Measurements from ENCODE around the gene LIMS1. TPM values are rescaled to one million over a fixed set of nuclear protein-coding genes. Genes with fewer than 3 reads are reported as not detected.

LIMS1 gene
- total RNA-seq, 3 donors from 2014 or later = 24.4 to 65.4 (median 31.2) TPM

GRCh38 chr2:108632332-108633160, 98.3 kb downstream of the LIMS1 start:
- no peaks in the 10 kb centered on the region for H3K9me3 ChIP-seq
- ATAC-seq = peak; percentile 20
- no peaks in the 10 kb centered on the region for H3K36me3 ChIP-seq (ENCODE audit: low read depth)
- H3K4me3 ChIP-seq = no peak overlapping the region
- no peak for DNase-seq
- intact Hi-C loops (cut with DNase I, micrococcal nuclease) = no loop called here
- TF ChIP-seq, protein P1, sequence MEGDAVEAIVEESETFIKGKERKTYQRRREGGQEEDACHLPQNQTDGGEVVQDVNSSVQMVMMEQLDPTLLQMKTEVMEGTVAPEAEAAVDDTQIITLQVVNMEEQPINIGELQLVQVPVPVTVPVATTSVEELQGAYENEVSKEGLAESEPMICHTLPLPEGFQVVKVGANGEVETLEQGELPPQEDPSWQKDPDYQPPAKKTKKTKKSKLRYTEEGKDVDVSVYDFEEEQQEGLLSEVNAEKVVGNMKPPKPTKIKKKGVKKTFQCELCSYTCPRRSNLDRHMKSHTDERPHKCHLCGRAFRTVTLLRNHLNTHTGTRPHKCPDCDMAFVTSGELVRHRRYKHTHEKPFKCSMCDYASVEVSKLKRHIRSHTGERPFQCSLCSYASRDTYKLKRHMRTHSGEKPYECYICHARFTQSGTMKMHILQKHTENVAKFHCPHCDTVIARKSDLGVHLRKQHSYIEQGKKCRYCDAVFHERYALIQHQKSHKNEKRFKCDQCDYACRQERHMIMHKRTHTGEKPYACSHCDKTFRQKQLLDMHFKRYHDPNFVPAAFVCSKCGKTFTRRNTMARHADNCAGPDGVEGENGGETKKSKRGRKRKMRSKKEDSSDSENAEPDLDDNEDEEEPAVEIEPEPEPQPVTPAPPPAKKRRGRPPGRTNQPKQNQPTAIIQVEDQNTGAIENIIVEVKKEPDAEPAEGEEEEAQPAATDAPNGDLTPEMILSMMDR (IDR thresholded peaks at IDR 0.05) = no peak
- H3K4me1 ChIP-seq (ENCODE audit: low read depth) = peaks cover 37% of the 10 kb centered on the region

- no peaks in the 10 kb centered on the region for H3K9me3 ChIP-seq
- ATAC-seq (no peak), DNase-seq (no peak)
- H3K4me3 ChIP-seq = no peak overlapping the region
- TF ChIP-seq, protein P1 (IDR thresholded peaks at IDR 0.05) = no peak
- no peaks in the 10 kb centered on the region for H3K36me3 ChIP-seq (ENCODE audit: low read depth)
- peaks cover 37% of the 10 kb centered on the region for H3K4me1 ChIP-seq (ENCODE audit: low read depth)
- intact Hi-C loops (cut with DNase I, micrococcal nuclease) = no loop called here
Observed at GRCh38 chr2:108633409-108633808, 99.1 kb downstream of the LIMS1 start.

- H3K4me1 ChIP-seq (ENCODE audit: low read depth) = peaks cover 33% of the 10 kb centered on the region
- no peak for ATAC-seq
Observed at GRCh38 chr2:108634011-108634410, 99.7 kb downstream of the LIMS1 start.

DNA sequence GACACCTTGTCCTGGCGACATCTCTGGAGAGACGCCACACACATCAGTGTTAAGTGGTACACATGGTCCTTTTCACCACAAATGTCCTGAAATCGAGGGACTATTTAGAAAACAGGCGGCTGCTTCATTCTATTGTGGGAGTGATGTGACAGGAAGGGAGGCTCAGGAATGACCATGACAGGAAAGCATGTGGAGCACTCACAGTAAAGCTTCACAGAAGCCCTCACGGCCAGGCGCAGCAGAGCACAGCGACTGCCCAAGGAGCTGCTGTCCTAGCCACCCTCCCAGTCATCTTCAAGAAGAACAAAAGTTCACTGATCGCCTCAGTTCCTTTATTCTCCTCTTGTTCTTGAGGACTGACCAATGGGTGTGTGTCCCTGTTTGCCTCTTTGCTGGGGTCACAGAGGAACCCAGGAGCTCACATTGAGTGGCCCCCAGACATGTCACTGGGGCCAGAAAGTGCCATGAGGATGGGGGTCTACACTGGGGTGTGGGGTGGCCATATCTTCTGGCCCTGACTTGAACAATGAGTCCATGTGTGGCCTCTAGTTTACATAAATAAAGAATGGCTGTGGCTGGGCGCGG, 100.4 kb downstream of the LIMS1 start:
- no peak for DNase-seq
- intact Hi-C loops (cut with DNase I, micrococcal nuclease) = no loop called here
- peaks cover 28% of the 10 kb centered on the region for H3K4me1 ChIP-seq (ENCODE audit: low read depth)

More at GRCh38 chr2:108634011-108634410, 99.7 kb downstream of the LIMS1 start:
- H3K9me3 ChIP-seq = no peaks in the 10 kb centered on the region
- H3K36me3 ChIP-seq (ENCODE audit: low read depth) = no peaks in the 10 kb centered on the region
- intact Hi-C loops (cut with DNase I, micrococcal nuclease) = no loop called here
- no peak for DNase-seq
- no peak overlapping the region for H3K4me3 ChIP-seq
- TF ChIP-seq, protein P1 (IDR thresholded peaks at IDR 0.05) = no peak

GRCh38 chr2:108635630-108636354, 101.5 kb downstream of the LIMS1 start:
- intact Hi-C loops (cut with DNase I, micrococcal nuclease) = no loop called here
- TF ChIP-seq, protein P1 (IDR thresholded peaks at IDR 0.05) = no peak
- DNase-seq (no peak), ATAC-seq (peak; percentile 5)
- Histone ChIP-seq H3K4me3 (no peak overlapping the region), H3K4me1 (ENCODE audit: low read depth) (peaks cover 30% of the 10 kb centered on the region), H3K9me3 (no peaks in the 10 kb centered on the region), H3K36me3 (ENCODE audit: low read depth) (no peaks in the 10 kb centered on the region)

More for the DNA sequence above, 100.4 kb downstream of the LIMS1 start:
- H3K9me3 ChIP-seq = no peaks in the 10 kb centered on the region
- ATAC-seq = no peak
- H3K36me3 ChIP-seq (ENCODE audit: low read depth) = no peaks in the 10 kb centered on the region
- TF ChIP-seq, protein P1 (IDR thresholded peaks at IDR 0.05) = no peak
- no peak overlapping the region for H3K4me3 ChIP-seq

Data from mucosa of descending colon (tissue), 3 donors.